Epithelial cell of prostate (primary cell): ENCODE data around the gene RAD9A.

ENCODE experiments used
- DNase-seq: peaks from one replicate; pipeline ENCODE4 v3.0.0-alpha.2; 2011; ENCODE audit warnings: low read depth, low spot score
- H3K27ac ChIP-seq: fragments of 450-650 bp; 2 replicates; pipeline ENCODE4 v1.5.1; 2017; ENCODE audit warnings: mild to moderate bottlenecking

The RAD9A gene

GRCh38 chr11:67373648-67374570, 17.9 kb upstream of the RAD9A start:
- DNase-seq = peak; percentile 69
- H3K27ac ChIP-seq = peak overlapping the region; percentile 94

- peak overlapping the region; percentile 94 for H3K27ac ChIP-seq
Observed at GRCh38 chr11:67374571-67375281, 17.1 kb upstream of the RAD9A start.

GRCh38 chr11:67375320-67376055, 16.3 kb upstream of the RAD9A start:
- no peak for DNase-seq
- peak overlapping the region; percentile 94 for H3K27ac ChIP-seq

More at GRCh38 chr11:67374571-67375281, 17.1 kb upstream of the RAD9A start:
- DNase-seq = no peak

GRCh38 chr11:67376063-67376820, 15.5 kb upstream of the RAD9A start:
- H3K27ac ChIP-seq = peak overlapping the region; percentile 94
- no peak for DNase-seq

- DNase-seq = no peak
- peak overlapping the region; percentile 94 for H3K27ac ChIP-seq
Observed at GRCh38 chr11:67376873-67377808, 14.6 kb upstream of the RAD9A start.

- DNase-seq = no peak
- H3K27ac ChIP-seq = no peak overlapping the region
Observed at GRCh38 chr11:67378544-67378943, 13.2 kb upstream of the RAD9A start.

GRCh38 chr11:67379061-67380058, 12.4 kb upstream of the RAD9A start:
- DNase-seq = no peak
- H3K27ac ChIP-seq = peak overlapping the region; percentile 56

- DNase-seq = no peak
- H3K27ac ChIP-seq = peak overlapping the region; percentile 56
Observed at GRCh38 chr11:67381244-67381972, 10.4 kb upstream of the RAD9A start.

GRCh38 chr11:67382276-67383136, 9.3 kb upstream of the RAD9A start:
- no peak for DNase-seq
- no peak overlapping the region for H3K27ac ChIP-seq

GRCh38 chr11:67384851-67385366, 6.9 kb upstream of the RAD9A start:
- no peak overlapping the region for H3K27ac ChIP-seq
- no peak for DNase-seq

GRCh38 chr11:67387069-67387468, 4.7 kb upstream of the RAD9A start:
- no peak overlapping the region for H3K27ac ChIP-seq
- no peak for DNase-seq

- H3K27ac ChIP-seq = no peak overlapping the region
- DNase-seq = no peak
Observed at GRCh38 chr11:67387518-67387917, 4.3 kb upstream of the RAD9A start.

- no peak for DNase-seq
- no peak overlapping the region for H3K27ac ChIP-seq
Observed at GRCh38 chr11:67389477-67389876, 2.3 kb upstream of the RAD9A start.

- peak overlapping the region; percentile 35 for H3K27ac ChIP-seq
- no peak for DNase-seq
Observed at GRCh38 chr11:67390947-67391303, 861 bp upstream of the RAD9A start.

- H3K27ac ChIP-seq = no peak overlapping the region
- no peak for DNase-seq
Observed at GRCh38 chr11:67392183-67392715, 463 bp downstream of the RAD9A start.

GRCh38 chr11:67393437-67393836, 1.7 kb downstream of the RAD9A start:
- no peak overlapping the region for H3K27ac ChIP-seq
- DNase-seq = no peak
